Small intestine (tissue), 7 donors: ENCODE data around the gene HCN3. TPM values are rescaled to one million over a fixed set of nuclear protein-coding genes. Genes with fewer than 3 reads are reported as not detected.

Source experiments
- DNase-seq, 2 donors: peaks; one replicate each; pipeline versions ENCODE4 v3.0.0 to v3.0.0-alpha.2; 2013
- FAIRE-seq: peaks from 2 replicates; lab custom pipeline; 2012; peaks lifted over from hg19 to GRCh38; lab: Jason Lieb, UNC
- H3K27ac ChIP-seq, 3 donors: one replicate each; pipeline ENCODE4 v1.5.1; 2013; ENCODE audit warnings: low read length in 2 of 3, mild to moderate bottlenecking in 2 of 3, control low read depth in 1 of 3, inconsistent platforms in 1 of 3, low read depth in 1 of 3, moderate library complexity in 1 of 3
- H3K27me3 ChIP-seq, 3 donors: one replicate each; pipeline ENCODE4 v1.6.1; 2013; ENCODE audit warnings: low read length in 3 of 3, inconsistent platforms in 1 of 3; ENCODE audit not compliant: control insufficient read depth in 3 of 3, insufficient read depth in 3 of 3
- H3K36me3 ChIP-seq, 3 donors: one replicate each; pipeline ENCODE4 v1.6.1; 2013; ENCODE audit warnings: low read length in 3 of 3, inconsistent platforms in 1 of 3, low read depth in 1 of 3, mild to moderate bottlenecking in 1 of 3, moderate library complexity in 1 of 3; ENCODE audit not compliant: control insufficient read depth in 3 of 3, insufficient read depth in 2 of 3
- H3K4me1 ChIP-seq, 3 donors: one replicate each; pipeline ENCODE4 v1.6.1; 2013; ENCODE audit warnings: low read length in 2 of 3, inconsistent platforms in 1 of 3, low read depth in 1 of 3, mild to moderate bottlenecking in 1 of 3, moderate library complexity in 1 of 3; ENCODE audit not compliant: control insufficient read depth in 3 of 3, insufficient read depth in 2 of 3
- H3K4me3 ChIP-seq, 3 donors: one replicate each; pipeline ENCODE4 v1.5.1; 2013; ENCODE audit warnings: low read length in 3 of 3, control low read depth in 1 of 3, inconsistent platforms in 1 of 3, low read depth in 1 of 3, mild to moderate bottlenecking in 1 of 3, moderate library complexity in 1 of 3
- H3K9me3 ChIP-seq, 2 donors: one replicate each; pipeline ENCODE4 v1.6.1; 2013; ENCODE audit warnings: low read depth in 1 of 2, low read length in 1 of 2; ENCODE audit not compliant: control insufficient read depth in 2 of 2, insufficient read depth in 1 of 2
- WGBS, 3 donors: extraction: QIAGEN DNeasy Blood & Tissue Kit; methylation state at CpG; one replicate each; pipeline ENCODE4 v1.1.7; 2013; 5-methylcytosine and 5-hydroxymethylcytosine counted together
- polyA plus RNA-seq, 4 donors: library from polyadenylated mRNA; stranded (reverse) in 3 of 4; unstranded in 1 of 4; fragments of 200-250 nt in 3 of 4; fragments of 120-200 nt in 1 of 4; gene quantifications; one replicate each; pipeline versions ENCODE4 v1.2.1 to v1.2.3, GENCODE V29; 2013
- donor health status: healthy with polysubstance abuse.
- donor health status: control.
- donor health status: control.
- donor health status: Bipolar disorder and iron deficiency.
- donor health status: healthy.

HCN3 gene
- polyA plus RNA-seq, 4 donors, result 4.0 to 15.0 (median 8.1) TPM

- no peak for DNase-seq
- H3K27ac ChIP-seq, result peak overlapping the region; percentile 95 to 99 (median 96)
- peaks cover 0 to 39% (median 7%) of the 10 kb centered on the region in 3 donors for H3K36me3 ChIP-seq
- H3K4me1 ChIP-seq, result peaks cover 0 to 24% (median 12%) of the 10 kb centered on the region in 3 donors
- no peaks in the 10 kb centered on the region for H3K27me3 ChIP-seq
- peak overlapping the region in 2 of 3 donors; percentile 71 to 74 for H3K4me3 ChIP-seq
- WGBS, 3 donors, result 72 to 75% (median 73%) methylated on average over 18 to 20 of the region's 20 CpGs
- no peak for FAIRE-seq
- no peaks in the 10 kb centered on the region for H3K9me3 ChIP-seq
These were observed 21.0 kb upstream of the HCN3 start for GRCh38 chr1:155256058-155256852.

GRCh38 chr1:155260276-155260675 is 17.0 kb upstream of the HCN3 start:
- DNase-seq, result no peak
- H3K36me3 ChIP-seq, result peaks cover 9 to 58% (median 9%) of the 10 kb centered on the region in 3 donors

GRCh38 chr1:155261493-155261851 is 15.8 kb upstream of the HCN3 start:
- peaks cover 0 to 12% (median 9%) of the 10 kb centered on the region in 3 donors for H3K4me1 ChIP-seq
- H3K4me3 ChIP-seq, result peak overlapping the region; percentile 59 to 76 (median 75)
- FAIRE-seq (no peak), DNase-seq (no peak)
- H3K27me3 ChIP-seq, result no peaks in the 10 kb centered on the region
- WGBS, 3 donors, result 0 to 1% (median 0%) methylated on average over 9 of the region's 9 CpGs
- peak overlapping the region; percentile 69 to 81 (median 70) for H3K27ac ChIP-seq
- peaks cover 9 to 58% (median 10%) of the 10 kb centered on the region in 3 donors for H3K36me3 ChIP-seq
- H3K9me3 ChIP-seq, result no peaks in the 10 kb centered on the region

More at GRCh38 chr1:155260276-155260675, 17.0 kb upstream of the HCN3 start:
- Histone ChIP-seq H3K4me1 (peaks cover 0 to 18% (median 9%) of the 10 kb centered on the region in 3 donors), H3K9me3 (no peaks in the 10 kb centered on the region), H3K27ac (no peak overlapping the region), H3K27me3 (no peaks in the 10 kb centered on the region), H3K4me3 (no peak overlapping the region)
- WGBS, 3 donors, result 91 to 94% (median 93%) methylated on average over 5 of the region's 5 CpGs
- no peak for FAIRE-seq

- no peak for FAIRE-seq
- 0 to 1% (median 1%) methylated on average over 43 to 47 of the region's 47 CpGs for WGBS, 3 donors
These were observed 15.2 kb upstream of the HCN3 start, which contains the start of gene SCAMP3 for GRCh38 chr1:155261852-155262673. SCAMP3 (minus strand) TSS chr1:155262360; CDS start chr1:155262151, 209 bp downstream.

GRCh38 chr1:155263067-155263466 is 14.2 kb upstream of the HCN3 start:
- no peaks in the 10 kb centered on the region for H3K9me3 ChIP-seq
- H3K4me3 ChIP-seq, result no peak overlapping the region
- H3K27me3 ChIP-seq, result no peaks in the 10 kb centered on the region
- 87 to 89% (median 89%) methylated on average over 11 of the region's 11 CpGs for WGBS, 3 donors
- DNase-seq (no peak), FAIRE-seq (no peak)
- peaks cover 15 to 61% (median 18%) of the 10 kb centered on the region in 3 donors for H3K36me3 ChIP-seq
- peaks cover 0 to 12% (median 9%) of the 10 kb centered on the region in 3 donors for H3K4me1 ChIP-seq
- peak overlapping the region in 1 of 3 donors; percentile 8 for H3K27ac ChIP-seq

More at GRCh38 chr1:155261852-155262673, 15.2 kb upstream of the HCN3 start, which contains the start of gene SCAMP3:
- Histone ChIP-seq H3K27ac (peak within 1 kb of the TSS; percentile 69 to 81 (median 70)), H3K27me3 (no peaks in the 10 kb centered on the region), H3K4me3 (peak within 1 kb of the TSS; percentile 59 to 76 (median 75)), H3K4me1 (peaks cover 0 to 12% (median 9%) of the 10 kb centered on the region in 3 donors), H3K9me3 (no peaks in the 10 kb centered on the region), H3K36me3 (peaks cover 10 to 58% (median 12%) of the 10 kb centered on the region in 3 donors)
- DNase-seq, result peak; percentile 98 to 99

GRCh38 chr1:155266553-155266952 is 10.7 kb upstream of the HCN3 start:
- Histone ChIP-seq H3K36me3 (peaks cover 27 to 71% (median 40%) of the 10 kb centered on the region in 3 donors), H3K4me1 (peaks cover 0 to 5% (median 5%) of the 10 kb centered on the region in 3 donors), H3K4me3 (no peak overlapping the region), H3K27me3 (no peaks in the 10 kb centered on the region), H3K9me3 (no peaks in the 10 kb centered on the region), H3K27ac (no peak overlapping the region)
- DNase-seq (no peak), FAIRE-seq (no peak)
- 75 to 86% (median 80%) methylated on average over 6 of the region's 6 CpGs for WGBS, 3 donors

- DNase-seq, result no peak
- H3K27ac ChIP-seq, result no peak overlapping the region
- H3K36me3 ChIP-seq, result peaks cover 27 to 71% (median 40%) of the 10 kb centered on the region in 3 donors
- no peak for FAIRE-seq
- H3K4me1 ChIP-seq, result peaks cover 0 to 11% (median 8%) of the 10 kb centered on the region in 3 donors
- WGBS, 3 donors, result 97 to 98% (median 98%) methylated on average over 2 of the region's 2 CpGs
- H3K9me3 ChIP-seq, result no peaks in the 10 kb centered on the region
- no peak overlapping the region for H3K4me3 ChIP-seq
- H3K27me3 ChIP-seq, result no peaks in the 10 kb centered on the region
These were observed 9.9 kb upstream of the HCN3 start for GRCh38 chr1:155267373-155267772.

- Histone ChIP-seq H3K27me3 (no peaks in the 10 kb centered on the region), H3K36me3 (peaks cover 25 to 63% (median 39%) of the 10 kb centered on the region in 3 donors), H3K9me3 (no peaks in the 10 kb centered on the region), H3K4me1 (peaks cover 0 to 8% (median 4%) of the 10 kb centered on the region in 3 donors), H3K27ac (no peak overlapping the region), H3K4me3 (no peak overlapping the region)
- no peak for DNase-seq
- no peak for FAIRE-seq
- WGBS, 3 donors, result 92 to 96% (median 95%) methylated on average over 21 of the region's 21 CpGs
These were observed 8.6 kb upstream of the HCN3 start for GRCh38 chr1:155268630-155269029.
